ENCODE results near the gene DDOST.
"Not testable (repeated sequence)": the region's sequence is repeated elsewhere in the genome, so short reads cannot be mapped to it uniquely, and the experiment has no call there.

Gene DDOST

GRCh38 chr1:20689645-20690056 lies 28.5 kb upstream of the DDOST start:
- no peak for DNase-seq

- no peak for DNase-seq
These were observed 25.9 kb upstream of the DDOST start for GRCh38 chr1:20686883-20687725.

GRCh38 chr1:20685741-20686140 lies 24.6 kb upstream of the DDOST start:
- DNase-seq: no peak

GRCh38 chr1:20685099-20685662 lies 24.0 kb upstream of the DDOST start:
- DNase-seq: no peak

GRCh38 chr1:20684651-20685050 lies 23.5 kb upstream of the DDOST start:
- no peak for DNase-seq

- no peak for DNase-seq
These were observed 23.0 kb upstream of the DDOST start for GRCh38 chr1:20684050-20684620.

GRCh38 chr1:20683614-20684013 lies 22.4 kb upstream of the DDOST start:
- DNase-seq: no peak

GRCh38 chr1:20682571-20683236 lies 21.5 kb upstream of the DDOST start:
- no peak for DNase-seq

- DNase-seq: no peak
These were observed 20.8 kb upstream of the DDOST start for GRCh38 chr1:20681999-20682398.

GRCh38 chr1:20680269-20680668 lies 19.1 kb upstream of the DDOST start:
- no peak for DNase-seq

GRCh38 chr1:20678599-20678998 lies 17.4 kb upstream of the DDOST start:
- DNase-seq: no peak

GRCh38 chr1:20673626-20674025 lies 12.5 kb upstream of the DDOST start:
- not testable (repeated sequence) for DNase-seq

GRCh38 chr1:20672265-20672632 lies 11.1 kb upstream of the DDOST start:
- DNase-seq: no peak

GRCh38 chr1:20670936-20671335 lies 9.8 kb upstream of the DDOST start:
- DNase-seq: no peak

- DNase-seq: no peak
These were observed 7.4 kb upstream of the DDOST start for GRCh38 chr1:20668581-20668980.

GRCh38 chr1:20666804-20667203 lies 5.6 kb upstream of the DDOST start:
- DNase-seq: peak in 1 of 2 experiments; percentile 14

- DNase-seq: no peak
These were observed 5.0 kb upstream of the DDOST start for GRCh38 chr1:20666146-20666545.

GRCh38 chr1:20665726-20666125 lies 4.6 kb upstream of the DDOST start:
- DNase-seq: no peak

- DNase-seq: no peak
These were observed 3.0 kb upstream of the DDOST start for GRCh38 chr1:20663969-20664715.

GRCh38 chr1:20663365-20663764 lies 2.2 kb upstream of the DDOST start:
- no peak for DNase-seq

- no peak for DNase-seq
These were observed 924 bp upstream of the DDOST start for GRCh38 chr1:20662110-20662475.

- DNase-seq: no peak
These were observed 342 bp downstream of the DDOST start for GRCh38 chr1:20660847-20661206.

- DNase-seq: no peak
These were observed 806 bp downstream of the DDOST start for GRCh38 chr1:20660363-20660762.
